CD14-positive monocyte (primary cell): Measurements from ENCODE around the gene PRR13. TPM values are rescaled to one million over a fixed set of nuclear protein-coding genes. Genes with fewer than 3 reads are reported as not detected.
A peak's percentile ranks its signal among the peaks of the same experiment; 100 is the strongest.

Experiments used
- DNase-seq, 3 donors: peaks; one replicate each; pipeline ENCODE4 v3.0.0-alpha.2; 2011 to 2022
- H2AFZ ChIP-seq: 2 replicates; pipeline ENCODE4 v1.6.0; 2012; ENCODE audit warnings: mild to moderate bottlenecking, low read depth, low read length, inconsistent platforms; ENCODE audit not compliant: insufficient read depth, poor library complexity, severe bottlenecking
- H3K27ac ChIP-seq, 2 donors: 1 replicate in 1 of 2; 2 replicates in 1 of 2; pipeline ENCODE4 v1.5.1; 2012 to 2013; ENCODE audit warnings: low read length in 2 of 2, control low read depth in 1 of 2, inconsistent platforms in 1 of 2, low read depth in 1 of 2, mild to moderate bottlenecking in 1 of 2
- H3K27me3 ChIP-seq, 2 donors: one replicate each; pipeline versions ENCODE4 v1.6.0 to v1.6.1; 2011 to 2013; ENCODE audit warnings: low read length in 2 of 2; ENCODE audit not compliant: control insufficient read depth in 2 of 2, insufficient read depth in 2 of 2
- H3K36me3 ChIP-seq, 2 donors: replicated peaks in 1 of 2; 1 replicate in 1 of 2; 2 replicates in 1 of 2; pipeline versions ENCODE4 v1.5.1 to v1.6.1; 2012 to 2013; ENCODE audit warnings: low read length in 2 of 2, control low read depth in 1 of 2, inconsistent platforms in 1 of 2, mild to moderate bottlenecking in 1 of 2; ENCODE audit not compliant: insufficient read depth in 2 of 2, control insufficient read depth in 1 of 2
- H3K4me1 ChIP-seq, 2 donors: 1 replicate in 1 of 2; 2 replicates in 1 of 2; pipeline versions ENCODE4 v1.5.1 to v1.6.1; 2012 to 2013; ENCODE audit warnings: low read length in 2 of 2, control low read depth in 1 of 2, inconsistent platforms in 1 of 2, mild to moderate bottlenecking in 1 of 2, moderate library complexity in 1 of 2; ENCODE audit not compliant: insufficient read depth in 2 of 2, control insufficient read depth in 1 of 2
- H3K4me2 ChIP-seq: replicated peaks from 2 replicates; pipeline ENCODE3; 2012; ENCODE audit warnings: low read length, moderate library complexity, mild to moderate bottlenecking; ENCODE audit not compliant: poor library complexity, severe bottlenecking; ENCODE audit errors: extremely low read depth
- H3K4me3 ChIP-seq, 3 experiments: fragments of 200-600 bp in 1 of 3; sonication (generic) in 1 of 3; replicated peaks in 1 of 3; 1 replicate in 2 of 3; 2 replicates in 1 of 3; pipeline ENCODE4 v1.5.1; 2011 to 2013; ENCODE audit warnings: low read length in 3 of 3, mild to moderate bottlenecking in 3 of 3, control low read depth in 2 of 3, low read depth in 2 of 3, inconsistent platforms in 1 of 3, moderate library complexity in 1 of 3
- H3K79me2 ChIP-seq: 2 replicates; pipeline ENCODE4 v1.6.0; 2012; ENCODE audit warnings: mild to moderate bottlenecking, control low read depth, inconsistent platforms, low read length, moderate library complexity; ENCODE audit not compliant: insufficient read depth
- H3K9ac ChIP-seq: 2 replicates; pipeline ENCODE4 v1.6.0; 2017; ENCODE audit warnings: low read length, mild to moderate bottlenecking; ENCODE audit not compliant: insufficient read depth, poor library complexity, severe bottlenecking
- H3K9me3 ChIP-seq, 2 donors: replicated peaks in 1 of 2; 1 replicate in 1 of 2; 2 replicates in 1 of 2; pipeline versions ENCODE4 v1.5.1 to v1.6.1; 2012 to 2013; ENCODE audit warnings: low read length in 2 of 2, control low read depth in 1 of 2; ENCODE audit not compliant: control insufficient read depth in 1 of 2, insufficient read depth in 1 of 2
- H4K20me1 ChIP-seq: 2 replicates; pipeline ENCODE4 v1.6.0; 2012; ENCODE audit warnings: mild to moderate bottlenecking, low read length, control low read depth, moderate library complexity; ENCODE audit not compliant: insufficient read depth
- H3K27ac Mint-ChIP-seq, 7 donors: one replicate each; pipeline ENCODE4 v1.8.0; 2020; ENCODE audit warnings: mild to moderate bottlenecking in 7 of 7, mixed read lengths in 7 of 7, moderate library complexity in 6 of 7, inconsistent platforms in 2 of 7
- H3K27me3 Mint-ChIP-seq, 3 donors: one replicate each; pipeline ENCODE4 v1.8.0; 2021 to 2022; ENCODE audit warnings: low read depth in 3 of 3, mild to moderate bottlenecking in 3 of 3, mixed read lengths in 3 of 3, moderate library complexity in 3 of 3, inconsistent platforms in 1 of 3
- H3K36me3 Mint-ChIP-seq, 2 donors: one replicate each; pipeline ENCODE4 v1.8.0; 2020; ENCODE audit warnings: mixed read lengths in 2 of 2, inconsistent platforms in 1 of 2, mild to moderate bottlenecking in 1 of 2
- H3K4me1 Mint-ChIP-seq: one replicate; pipeline ENCODE4 v1.8.0; 2020; ENCODE audit warnings: mild to moderate bottlenecking, mixed read lengths
- H3K4me3 Mint-ChIP-seq, 2 donors: one replicate each; pipeline ENCODE4 v1.8.0; 2020; ENCODE audit warnings: mild to moderate bottlenecking in 2 of 2, mixed read lengths in 2 of 2, moderate library complexity in 1 of 2
- H3K9me3 Mint-ChIP-seq, 7 donors: one replicate each; pipeline ENCODE4 v1.8.0; 2020 to 2022; ENCODE audit warnings: mixed read lengths in 7 of 7, mild to moderate bottlenecking in 6 of 7, moderate library complexity in 6 of 7, inconsistent platforms in 2 of 7
- WGBS: methylation state at CpG from one replicate; pipeline ENCODE4 v1.1.5; 2013; ENCODE audit warnings: missing lambda C conversion rate; ENCODE audit not compliant: insufficient coverage; 5-methylcytosine and 5-hydroxymethylcytosine counted together
- intact Hi-C, 2 donors: fragments of 100-400 bp; cut with micrococcal nuclease; formaldehyde crosslinking; loops; one replicate each; pipeline versions ENCODE4 v1.15.0 to v1.15.1; 2023
- polyA plus RNA-seq, 3 donors: library from polyadenylated mRNA; depleted of rRNA in 1 of 3; unstranded in 2 of 3; stranded (reverse) in 1 of 3; fragments of 300-500 nt in 2 of 3; fragments of >200 nt in 1 of 3; fragmentation: Illumina TruSeq in 2 of 3; gene quantifications; 1 replicate in 2 of 3; 2 replicates in 1 of 3; pipeline ENCODE4 v1.2.3, GENCODE V29; 2012 to 2021
- TF ChIP-seq, protein P1 (sequence below): fragments of 200-600 bp; IDR thresholded peaks from one replicate; pipeline ENCODE4 v1.8.0; 2022; ENCODE audit warnings: antibody characterized with exemption, mild to moderate bottlenecking

Gene PRR13
- polyA plus RNA-seq, 3 donors, result 172 to 670 (median 591) TPM

GRCh38 chr12:53481939-53482586 lies 40.5 kb downstream of the PRR13 start:
- Histone ChIP-seq H3K9ac (no peak overlapping the region), H3K36me3 (peaks cover 78 to 99% of the 10 kb centered on the region in 2 donors), H3K4me3 (no peak overlapping the region), H3K79me2 (peaks cover 13% of the 10 kb centered on the region), H3K27me3 (no peaks in the 10 kb centered on the region), H4K20me1 (peaks cover 95% of the 10 kb centered on the region), H3K4me1 (no peaks in the 10 kb centered on the region), H3K27ac (peak overlapping the region in 1 of 2 donors; percentile 51), H3K4me2 (no peak overlapping the region), H3K9me3 (no peaks in the 10 kb centered on the region), H2AFZ (no peak overlapping the region)
- Mint-ChIP-seq H3K36me3 (peaks cover 56 to 70% of the 10 kb centered on the region in 2 donors), H3K27ac (peak overlapping the region in 2 of 7 donors; percentile 2 to 55), H3K4me1 (no peaks in the 10 kb centered on the region), H3K27me3 (peaks cover 0 to 2% (median 1%) of the 10 kb centered on the region in 3 donors), H3K4me3 (no peak overlapping the region), H3K9me3 (peaks cover 0 to 1% (median 0%) of the 10 kb centered on the region in 7 donors)
- TF ChIP-seq, protein P1, sequence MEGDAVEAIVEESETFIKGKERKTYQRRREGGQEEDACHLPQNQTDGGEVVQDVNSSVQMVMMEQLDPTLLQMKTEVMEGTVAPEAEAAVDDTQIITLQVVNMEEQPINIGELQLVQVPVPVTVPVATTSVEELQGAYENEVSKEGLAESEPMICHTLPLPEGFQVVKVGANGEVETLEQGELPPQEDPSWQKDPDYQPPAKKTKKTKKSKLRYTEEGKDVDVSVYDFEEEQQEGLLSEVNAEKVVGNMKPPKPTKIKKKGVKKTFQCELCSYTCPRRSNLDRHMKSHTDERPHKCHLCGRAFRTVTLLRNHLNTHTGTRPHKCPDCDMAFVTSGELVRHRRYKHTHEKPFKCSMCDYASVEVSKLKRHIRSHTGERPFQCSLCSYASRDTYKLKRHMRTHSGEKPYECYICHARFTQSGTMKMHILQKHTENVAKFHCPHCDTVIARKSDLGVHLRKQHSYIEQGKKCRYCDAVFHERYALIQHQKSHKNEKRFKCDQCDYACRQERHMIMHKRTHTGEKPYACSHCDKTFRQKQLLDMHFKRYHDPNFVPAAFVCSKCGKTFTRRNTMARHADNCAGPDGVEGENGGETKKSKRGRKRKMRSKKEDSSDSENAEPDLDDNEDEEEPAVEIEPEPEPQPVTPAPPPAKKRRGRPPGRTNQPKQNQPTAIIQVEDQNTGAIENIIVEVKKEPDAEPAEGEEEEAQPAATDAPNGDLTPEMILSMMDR, result no peak
- no peak for DNase-seq
- 90% methylated on average over 4 of the region's 9 CpGs for WGBS
- intact Hi-C loops, result no loop called here

- no peak for DNase-seq
- H3K9ac ChIP-seq, result no peak overlapping the region
- H3K79me2 ChIP-seq, result peaks cover 7% of the 10 kb centered on the region
- TF ChIP-seq, protein P1, result no peak
- Mint-ChIP-seq H3K36me3 (peaks cover 56 to 63% of the 10 kb centered on the region in 2 donors), H3K4me3 (no peak overlapping the region), H3K4me1 (no peaks in the 10 kb centered on the region), H3K27ac (no peak overlapping the region), H3K27me3 (peaks cover 0 to 2% (median 1%) of the 10 kb centered on the region in 3 donors), H3K9me3 (peaks cover 0 to 1% (median 0%) of the 10 kb centered on the region in 7 donors)
- peaks cover 90% of the 10 kb centered on the region for H4K20me1 ChIP-seq
- 92% methylated on average over 11 of the region's 18 CpGs for WGBS
- intact Hi-C loops, result no loop called here
- no peak overlapping the region for H3K27ac ChIP-seq
- H3K4me1 ChIP-seq, result no peaks in the 10 kb centered on the region
- H3K27me3 ChIP-seq, result no peaks in the 10 kb centered on the region
- H3K4me3 ChIP-seq, result no peak overlapping the region
- H3K4me2 ChIP-seq, result no peak overlapping the region
- H3K9me3 ChIP-seq, result no peaks in the 10 kb centered on the region
- H2AFZ ChIP-seq, result no peak overlapping the region
- H3K36me3 ChIP-seq, result peaks cover 74 to 99% of the 10 kb centered on the region in 2 donors
Measured at GRCh38 chr12:53482626-53483168, 41.2 kb downstream of the PRR13 start.
